ENCODE measurements around the gene OIT3.
"Not testable (repeated sequence)": the region's sequence is repeated elsewhere in the genome, so short reads cannot be mapped to it uniquely, and the experiment has no call there.

The OIT3 gene

DNA sequence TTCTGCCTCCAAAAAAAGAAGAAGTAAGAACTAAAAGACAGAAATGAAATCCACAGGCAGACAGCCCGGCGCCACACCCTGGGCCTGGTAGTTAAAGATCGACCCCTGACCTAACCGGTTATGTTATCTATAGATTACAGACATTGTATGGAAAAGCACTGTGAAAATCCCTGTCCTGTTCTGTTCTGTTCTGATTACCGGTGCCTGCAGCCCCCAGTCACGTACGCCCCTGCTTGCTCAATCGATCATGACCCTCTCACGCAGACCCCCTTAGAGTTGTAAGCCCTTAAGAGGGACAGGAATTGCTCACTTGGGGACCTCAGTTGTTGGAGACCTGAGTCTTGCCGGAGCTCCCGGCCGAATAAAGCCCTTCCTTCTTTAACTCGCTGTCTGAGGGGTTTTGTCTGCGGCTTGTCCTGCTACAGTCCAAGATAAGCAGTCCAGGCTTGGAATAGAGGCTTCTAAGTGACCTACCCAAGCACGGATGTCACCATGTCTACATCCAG, 10.5 kb downstream of the OIT3 start:
- not testable (repeated sequence) for DNase-seq (ENCODE audit: low read depth)

DNA sequence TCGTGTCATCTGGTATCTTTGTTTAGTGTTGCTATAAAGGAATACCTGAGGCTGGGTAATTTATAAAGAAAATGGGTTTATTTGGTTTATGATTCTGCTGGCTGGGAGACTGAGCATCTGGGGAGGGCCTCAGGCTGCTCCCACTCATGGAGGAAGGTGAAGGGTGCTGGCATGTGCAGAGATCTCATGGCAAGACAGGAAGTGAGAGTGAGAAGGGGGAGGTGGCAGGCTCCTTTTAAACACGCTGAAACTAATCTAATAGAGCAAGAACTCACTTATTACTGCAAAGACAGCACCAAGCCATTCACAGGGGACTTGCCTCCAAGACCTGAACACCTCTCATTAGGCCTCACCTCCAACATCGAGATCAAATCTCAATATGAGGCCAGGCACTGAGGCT, 11.3 kb downstream of the OIT3 start:
- DNase-seq (ENCODE audit: low read depth), result no peak

DNA sequence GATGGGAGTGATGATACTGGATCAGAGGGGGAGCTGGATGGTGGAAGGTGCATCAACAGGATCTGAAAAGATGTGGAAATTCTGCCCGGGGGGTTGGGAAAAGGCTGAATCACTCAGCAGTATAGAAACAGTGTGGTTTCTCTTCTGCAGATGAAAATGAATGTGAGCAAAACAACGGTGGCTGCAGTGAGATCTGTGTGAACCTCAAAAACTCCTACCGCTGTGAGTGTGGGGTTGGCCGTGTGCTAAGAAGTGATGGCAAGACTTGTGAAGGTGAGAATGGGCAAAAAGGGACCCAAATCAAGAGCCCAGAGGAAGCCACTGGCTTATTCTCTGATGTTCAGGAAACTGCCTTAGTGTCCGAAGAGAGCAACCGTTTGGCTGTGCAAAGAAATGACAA, 12.9 kb downstream of the OIT3 start:
- DNase-seq (ENCODE audit: low read depth), result no peak

DNA sequence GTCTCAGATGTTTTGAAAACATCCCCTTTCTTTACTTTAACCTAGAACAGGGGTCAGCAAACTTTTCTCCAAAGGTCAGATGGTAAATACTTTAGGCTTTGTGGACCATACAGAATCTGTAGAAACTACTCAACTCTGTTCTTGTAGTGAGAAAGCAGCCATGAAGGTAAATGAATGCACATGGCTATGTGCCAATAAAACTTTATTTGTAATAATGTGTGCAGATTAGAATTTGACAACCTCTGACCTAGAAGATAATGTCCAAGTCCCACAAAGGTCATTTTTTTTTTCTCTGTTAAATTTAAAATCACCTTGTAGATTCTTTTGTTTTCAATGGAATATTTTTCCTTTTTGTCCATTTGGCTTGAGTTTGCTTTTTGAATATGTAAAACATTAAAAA, 17.2 kb downstream of the OIT3 start:
- DNase-seq (ENCODE audit: low read depth), result no peak

DNA sequence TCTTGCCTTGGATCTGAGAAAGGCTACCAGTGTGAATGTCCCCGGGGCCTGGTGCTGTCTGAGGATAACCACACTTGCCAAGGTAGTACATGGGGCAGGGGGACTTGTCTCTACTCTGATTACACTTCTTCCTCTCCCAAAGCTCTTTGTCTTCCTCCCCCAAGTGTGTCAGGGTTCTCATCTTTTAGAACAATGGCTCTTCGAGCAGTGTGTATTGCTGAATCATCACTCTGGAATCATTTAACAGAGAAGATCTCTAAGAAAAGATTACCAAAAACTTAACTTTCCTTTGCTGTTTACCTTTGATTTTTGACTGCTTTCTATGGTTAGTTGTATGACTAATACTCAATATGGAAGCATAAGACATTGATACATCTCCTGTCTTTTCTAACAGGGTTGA, 18.2 kb downstream of the OIT3 start:
- no peak for DNase-seq (ENCODE audit: low read depth)

DNA sequence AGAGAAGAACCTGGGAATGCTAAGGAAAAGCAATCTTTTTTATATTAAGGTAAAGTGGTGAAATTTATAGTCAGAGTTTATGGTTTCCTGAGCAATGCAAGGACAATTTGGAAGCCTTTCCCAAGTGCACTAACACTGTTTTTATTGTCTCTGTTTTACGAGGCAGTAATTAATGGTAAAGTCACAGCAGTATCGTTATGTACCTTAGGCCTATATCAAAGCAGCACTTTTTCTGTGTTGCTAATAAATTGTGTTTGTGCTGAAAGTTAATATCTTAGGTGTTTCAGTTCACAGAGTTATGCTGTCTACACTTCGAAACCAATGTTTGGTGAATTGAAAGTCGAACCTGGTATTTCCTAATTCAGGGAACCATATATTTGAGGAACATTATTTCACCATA, 19.2 kb downstream of the OIT3 start:
- no peak for DNase-seq (ENCODE audit: low read depth)

DNA sequence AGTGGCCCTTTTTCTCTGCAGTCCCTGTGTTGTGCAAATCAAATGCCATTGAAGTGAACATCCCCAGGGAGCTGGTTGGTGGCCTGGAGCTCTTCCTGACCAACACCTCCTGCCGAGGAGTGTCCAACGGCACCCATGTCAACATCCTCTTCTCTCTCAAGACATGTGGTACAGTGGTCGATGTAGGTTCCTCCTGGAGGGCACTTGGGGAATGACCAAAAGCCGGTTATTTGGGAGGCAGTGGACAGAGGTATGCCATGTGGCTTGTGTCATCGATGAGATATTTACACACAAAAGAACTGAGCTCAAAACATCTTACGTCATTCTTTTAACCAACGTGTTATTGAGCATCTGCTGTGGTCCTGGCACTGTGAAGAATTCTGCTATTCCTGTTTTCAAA, 19.7 kb downstream of the OIT3 start:
- DNase-seq (ENCODE audit: low read depth), result no peak

DNA sequence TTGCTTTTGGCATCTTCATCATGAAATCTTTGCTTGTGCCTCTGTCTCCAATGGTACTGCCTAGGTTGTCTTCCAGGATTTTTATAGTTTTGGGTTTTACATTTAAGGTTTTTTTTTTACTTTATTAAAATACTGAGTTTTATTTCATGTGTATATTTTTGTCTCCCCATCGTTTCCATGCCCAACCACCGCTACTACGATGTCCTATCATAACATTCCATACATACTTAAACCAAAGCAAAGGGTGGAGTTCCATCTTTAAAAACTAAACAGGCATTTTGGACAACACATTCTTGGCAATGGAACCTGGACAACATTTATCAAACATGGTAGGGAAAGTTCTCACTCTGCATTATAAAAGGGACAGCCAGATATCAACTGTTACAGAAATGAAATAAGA, 23.7 kb downstream of the OIT3 start:
- DNase-seq (ENCODE audit: low read depth), result not testable (repeated sequence)

DNA sequence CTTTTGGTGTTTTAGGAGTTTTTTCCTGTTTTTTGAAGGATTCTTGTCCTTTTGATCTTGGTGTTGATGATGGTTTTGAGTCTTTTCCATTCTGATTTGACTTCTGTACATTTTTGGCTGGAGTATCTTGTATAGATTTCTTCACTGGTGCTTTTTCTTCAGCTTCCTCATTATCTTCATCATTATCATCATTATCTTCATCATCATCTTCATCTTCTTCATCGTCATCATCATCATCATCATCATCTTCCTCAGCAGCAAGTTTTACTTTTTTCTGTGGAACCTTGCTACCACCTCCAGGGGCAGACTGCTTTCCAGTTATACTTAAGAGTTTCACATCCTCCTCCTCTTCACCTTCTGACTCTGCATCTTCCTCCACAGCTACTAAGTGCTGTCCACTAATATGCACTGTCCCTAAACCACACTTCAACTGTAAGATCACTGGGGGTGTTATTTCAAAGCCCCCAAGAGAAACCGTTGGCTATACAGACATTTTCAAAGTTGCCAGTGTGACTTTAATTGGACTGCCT, 24.3 kb downstream of the OIT3 start:
- DNase-seq (ENCODE audit: low read depth), result not testable (repeated sequence)

DNA sequence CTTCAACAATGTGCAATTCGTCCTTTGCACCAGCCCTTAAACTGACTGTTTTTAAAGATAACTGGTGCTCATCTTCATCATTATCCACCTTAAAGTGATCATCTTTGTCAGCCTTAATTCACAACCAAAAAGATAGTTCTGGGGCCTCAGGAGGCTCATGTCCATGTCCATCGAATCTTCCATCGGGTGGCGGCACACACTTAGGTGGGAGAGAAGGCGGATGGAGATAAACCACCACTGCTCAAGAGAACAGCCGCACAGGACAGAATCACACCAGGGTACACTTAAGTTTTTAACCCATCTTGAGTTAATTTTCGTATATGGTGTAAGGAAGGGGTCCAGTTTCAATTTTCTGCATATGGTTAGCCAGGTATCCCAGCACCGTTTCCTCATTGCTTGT, 24.8 kb downstream of the OIT3 start:
- no peak for DNase-seq (ENCODE audit: low read depth)

DNA sequence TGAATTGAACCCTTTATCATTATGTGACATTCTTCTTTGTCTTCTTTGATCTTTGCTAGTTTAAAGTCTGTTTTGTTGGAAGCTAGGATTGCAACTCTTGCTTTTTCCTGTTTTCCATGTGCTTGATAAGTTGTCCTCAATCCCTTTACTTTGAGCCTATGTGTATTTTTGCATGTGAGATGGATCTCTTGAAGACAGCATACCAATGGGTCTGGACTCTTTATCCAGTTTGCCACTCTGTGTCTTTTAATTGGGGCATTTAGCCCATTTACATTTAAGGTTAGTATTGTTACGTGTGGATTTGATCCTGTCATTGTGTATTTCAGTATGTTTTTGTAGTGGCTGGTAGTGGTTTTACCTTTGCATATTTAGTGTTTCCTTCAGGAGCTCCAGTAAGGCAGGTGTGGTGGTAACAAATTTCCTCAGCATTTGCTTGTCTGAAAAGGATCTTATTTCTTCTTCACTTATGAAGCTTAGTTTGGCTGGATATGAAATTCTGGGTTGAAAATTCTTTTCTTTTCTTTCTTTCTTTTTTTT, 27.7 kb downstream of the OIT3 start:
- not testable (repeated sequence) for DNase-seq (ENCODE audit: low read depth)

DNA sequence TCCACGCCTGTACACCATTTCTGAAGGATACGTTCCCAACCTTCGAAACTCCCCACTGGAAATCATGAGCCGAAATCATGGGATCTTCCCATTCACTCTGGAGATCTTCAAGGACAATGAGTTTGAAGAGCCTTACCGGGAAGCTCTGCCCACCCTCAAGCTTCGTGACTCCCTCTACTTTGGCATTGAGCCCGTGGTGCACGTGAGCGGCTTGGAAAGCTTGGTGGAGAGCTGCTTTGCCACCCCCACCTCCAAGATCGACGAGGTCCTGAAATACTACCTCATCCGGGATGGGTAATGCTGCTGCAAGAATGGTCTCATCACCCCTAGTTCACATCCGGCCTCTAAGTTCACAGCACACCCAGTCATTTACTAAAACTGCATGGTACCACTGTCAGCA, 30.8 kb downstream of the OIT3 start:
- DNase-seq (ENCODE audit: low read depth), result no peak

DNA sequence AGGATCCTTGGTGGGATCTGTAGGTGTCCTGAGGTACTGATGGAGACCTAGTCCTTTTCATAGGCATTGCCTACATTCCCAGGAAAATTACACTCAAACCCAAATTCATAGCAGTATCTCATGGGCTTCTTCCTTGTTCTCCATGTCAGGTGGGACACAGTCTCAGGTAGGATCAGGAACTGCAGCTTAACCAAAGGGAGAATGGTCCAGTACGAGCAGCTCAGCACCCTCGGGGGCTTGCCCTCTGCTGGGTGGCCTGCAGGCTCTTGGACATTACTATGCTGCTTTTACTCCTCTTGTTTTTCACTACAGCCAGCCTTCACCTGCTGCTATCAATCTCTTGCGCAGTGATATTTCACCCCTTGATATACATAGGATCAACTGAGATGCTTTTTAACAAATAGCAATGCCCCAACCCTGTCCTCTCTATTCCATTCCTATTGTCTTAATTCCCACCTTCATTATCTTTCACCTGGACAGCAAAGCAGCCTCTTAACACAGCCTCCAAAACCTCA, 32.5 kb downstream of the OIT3 start:
- no peak for DNase-seq (ENCODE audit: low read depth)

DNA sequence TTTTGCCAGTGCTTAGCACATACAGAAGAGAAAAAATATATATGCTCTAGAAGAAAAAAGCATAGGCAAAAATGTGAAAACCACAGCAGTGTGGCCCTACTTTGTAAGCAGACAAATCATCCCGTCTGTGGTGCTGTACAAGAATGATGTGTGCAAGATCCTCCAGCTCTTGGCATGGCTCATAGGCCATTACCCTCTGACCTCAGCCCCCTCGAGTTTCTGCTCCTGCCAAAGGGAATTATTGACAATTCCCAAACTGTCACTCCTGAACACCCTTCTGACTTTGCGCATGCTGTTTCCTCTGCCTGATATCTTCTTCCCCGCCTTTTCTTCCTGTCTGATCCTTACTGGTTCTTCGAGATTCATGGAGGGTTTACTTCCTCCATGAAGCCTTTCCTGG, 33.9 kb downstream of the OIT3 start:
- no peak for DNase-seq (ENCODE audit: low read depth)

DNA sequence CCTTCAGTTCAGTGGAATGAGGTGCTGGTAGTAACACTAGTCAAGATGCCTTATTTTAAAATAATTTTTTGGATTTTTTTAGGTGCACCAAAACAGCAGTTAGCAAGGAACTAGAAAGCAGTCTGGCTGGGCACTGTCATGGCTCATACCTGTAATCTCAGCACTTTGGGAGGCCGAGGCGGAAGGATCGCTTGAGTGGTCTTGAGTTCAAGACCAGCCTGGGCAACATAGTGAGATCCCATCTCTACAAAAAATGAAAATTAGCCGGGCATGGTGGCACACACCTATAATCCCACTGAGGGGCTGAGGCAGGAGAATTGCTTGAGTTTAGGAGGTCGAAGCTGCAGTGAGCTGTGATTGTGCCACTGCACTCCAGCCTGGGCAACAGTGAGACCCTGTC, 35.3 kb downstream of the OIT3 start:
- no peak for DNase-seq (ENCODE audit: low read depth)

DNA sequence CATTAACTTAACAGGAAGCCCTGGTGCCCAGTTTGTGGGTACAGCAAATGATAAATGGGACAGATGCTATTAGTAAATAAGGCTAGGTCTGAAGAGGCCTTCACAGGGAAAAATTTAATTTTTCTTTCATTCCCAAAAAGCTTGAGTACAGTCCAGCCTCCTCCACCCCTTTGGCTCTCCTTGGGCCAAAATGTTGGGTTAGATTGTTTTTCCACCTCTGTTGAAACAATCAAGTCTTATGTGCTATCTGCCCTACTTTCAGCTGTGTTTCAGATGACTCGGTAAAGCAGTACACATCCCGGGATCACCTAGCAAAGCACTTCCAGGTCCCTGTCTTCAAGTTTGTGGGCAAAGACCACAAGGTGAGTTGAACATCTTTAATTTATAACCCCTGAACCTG, 36.7 kb downstream of the OIT3 start:
- DNase-seq (ENCODE audit: low read depth), result no peak

DNA sequence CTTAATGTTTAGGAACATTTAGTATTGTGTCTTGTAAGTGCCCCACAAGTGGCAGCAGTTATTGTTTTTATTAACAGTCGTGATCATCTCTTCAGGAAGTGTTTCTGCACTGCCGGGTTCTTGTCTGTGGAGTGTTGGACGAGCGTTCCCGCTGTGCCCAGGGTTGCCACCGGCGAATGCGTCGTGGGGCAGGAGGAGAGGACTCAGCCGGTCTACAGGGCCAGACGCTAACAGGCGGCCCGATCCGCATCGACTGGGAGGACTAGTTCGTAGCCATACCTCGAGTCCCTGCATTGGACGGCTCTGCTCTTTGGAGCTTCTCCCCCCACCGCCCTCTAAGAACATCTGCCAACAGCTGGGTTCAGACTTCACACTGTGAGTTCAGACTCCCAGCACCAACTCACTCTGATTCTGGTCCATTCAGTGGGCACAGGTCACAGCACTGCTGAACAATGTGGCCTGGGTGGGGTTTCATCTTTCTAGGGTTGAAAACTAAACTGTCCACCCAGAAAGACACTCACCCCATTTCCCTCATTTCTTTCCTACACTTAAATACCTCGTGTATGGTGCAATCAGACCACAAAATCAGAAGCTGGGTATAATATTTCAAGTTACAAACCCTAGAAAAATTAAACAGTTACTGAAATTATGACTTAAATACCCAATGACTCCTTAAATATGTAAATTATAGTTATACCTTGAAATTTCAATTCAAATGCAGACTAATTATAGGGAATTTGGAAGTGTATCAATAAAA, 38.9 kb downstream of the OIT3 start:
- no peak for DNase-seq (ENCODE audit: low read depth)

DNA sequence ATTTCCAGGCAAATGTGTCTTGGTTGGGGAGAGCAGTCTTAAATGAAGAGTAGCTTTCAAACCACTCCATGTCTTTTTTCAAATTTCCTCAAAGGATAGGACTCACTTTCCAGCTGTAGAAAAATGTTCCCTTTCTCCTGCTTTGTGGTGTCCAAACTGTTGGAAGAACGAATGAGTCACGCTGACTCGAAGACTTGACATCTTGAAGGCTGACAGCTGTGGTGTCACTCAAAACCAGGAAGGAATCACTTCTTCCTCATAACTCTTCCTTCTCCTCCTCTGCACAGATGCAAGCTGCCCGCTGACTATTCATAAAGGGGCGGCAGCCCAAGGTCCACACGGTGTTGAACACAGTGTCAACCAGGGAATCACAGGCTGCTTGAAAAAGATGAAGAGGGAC, 41.8 kb downstream of the OIT3 start:
- no peak for DNase-seq (ENCODE audit: low read depth)

DNA sequence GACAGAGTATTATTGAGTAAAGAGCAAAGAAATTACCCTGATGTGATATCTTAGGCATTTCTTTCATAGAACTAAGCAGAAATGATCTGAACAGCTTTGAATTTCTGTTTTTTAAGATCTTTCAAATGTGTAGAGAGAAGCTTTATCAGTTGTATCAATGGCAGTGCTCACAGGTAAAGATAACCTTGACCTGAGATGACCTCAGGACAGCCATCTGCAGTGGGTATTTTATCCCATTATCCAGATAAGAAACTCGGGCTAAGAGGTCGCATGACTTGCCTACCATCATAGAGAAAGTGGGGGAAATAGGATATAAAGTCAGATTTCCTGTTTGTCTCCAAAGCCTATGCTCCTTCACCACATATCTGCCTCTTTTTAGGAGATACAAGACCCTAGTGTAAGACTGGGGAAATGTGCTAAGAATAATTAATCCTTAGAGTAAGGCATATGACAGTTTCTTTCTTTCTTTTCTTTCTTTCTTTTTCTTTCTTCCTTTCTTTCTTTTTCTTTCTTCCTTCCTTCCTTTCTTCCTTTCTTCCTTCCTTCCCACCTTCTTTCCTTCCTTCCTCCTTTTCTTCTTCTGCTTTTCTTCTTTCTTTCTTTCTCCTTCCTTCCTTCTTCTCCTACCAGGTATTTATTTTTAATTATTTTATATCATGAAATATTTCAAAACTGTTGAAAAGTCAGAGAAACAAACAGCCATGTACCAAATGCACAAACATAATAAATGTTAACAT, 50.1 kb downstream of the OIT3 start:
- no peak for DNase-seq (ENCODE audit: low read depth)

DNA sequence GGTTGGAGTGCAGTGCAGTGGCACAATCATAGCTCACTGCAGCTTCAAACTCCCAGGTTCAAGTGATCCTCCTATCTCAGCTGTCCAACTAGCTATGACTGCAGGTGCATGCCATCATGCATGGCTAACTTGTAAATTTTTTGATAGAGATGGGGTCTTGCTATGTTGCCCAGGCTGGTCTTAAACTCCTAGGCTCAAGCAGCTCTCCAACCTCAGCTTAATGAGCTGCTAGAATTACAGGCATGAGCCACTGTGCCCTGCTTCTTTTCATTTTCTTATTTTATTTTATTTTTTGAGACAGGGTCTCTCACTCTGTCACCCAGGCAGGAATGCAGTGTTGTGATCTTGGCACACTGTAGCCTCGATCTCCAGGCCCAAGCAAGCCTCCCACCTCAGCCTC, 53.4 kb downstream of the OIT3 start:
- no peak for DNase-seq (ENCODE audit: low read depth)

DNA sequence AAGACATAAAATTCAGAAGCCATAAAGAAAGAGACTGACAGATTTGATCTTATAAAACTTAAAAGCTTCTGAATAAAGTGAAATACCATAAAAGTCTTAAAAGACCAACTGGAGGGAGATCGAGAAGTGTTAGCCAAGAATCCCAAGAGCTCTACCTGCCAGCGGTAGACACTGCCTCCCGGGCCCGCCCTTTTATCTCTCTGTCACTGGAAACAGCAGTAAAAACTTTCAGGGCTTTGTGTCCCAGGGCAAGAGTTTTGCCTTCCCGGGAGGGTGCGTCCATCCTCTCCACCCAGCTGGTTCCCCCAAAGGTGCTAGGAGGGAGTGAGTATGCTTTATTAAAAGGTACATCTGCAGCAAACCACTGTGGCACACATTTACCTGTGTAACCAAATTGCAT, 55.2 kb downstream of the OIT3 start:
- no peak for DNase-seq (ENCODE audit: low read depth)

DNA sequence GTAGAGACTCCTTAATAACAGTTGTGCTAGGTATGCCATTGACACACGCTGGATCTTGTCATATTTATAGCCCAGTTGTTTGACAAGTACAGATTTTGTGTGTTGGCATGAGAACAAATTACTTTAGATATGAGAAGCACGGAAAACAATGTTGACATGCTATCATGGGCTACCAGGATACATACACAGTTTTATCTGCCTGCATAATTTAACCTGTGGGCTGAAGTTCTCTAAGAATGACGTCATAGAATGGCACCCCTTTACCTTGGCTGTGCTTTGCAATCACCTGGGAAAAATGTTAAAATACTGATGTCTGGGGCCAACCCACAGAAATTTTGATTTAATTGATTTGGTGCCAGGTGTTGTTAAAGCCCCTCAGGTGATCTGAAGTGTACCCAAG, 58.2 kb downstream of the OIT3 start:
- no peak for DNase-seq (ENCODE audit: low read depth)

DNA sequence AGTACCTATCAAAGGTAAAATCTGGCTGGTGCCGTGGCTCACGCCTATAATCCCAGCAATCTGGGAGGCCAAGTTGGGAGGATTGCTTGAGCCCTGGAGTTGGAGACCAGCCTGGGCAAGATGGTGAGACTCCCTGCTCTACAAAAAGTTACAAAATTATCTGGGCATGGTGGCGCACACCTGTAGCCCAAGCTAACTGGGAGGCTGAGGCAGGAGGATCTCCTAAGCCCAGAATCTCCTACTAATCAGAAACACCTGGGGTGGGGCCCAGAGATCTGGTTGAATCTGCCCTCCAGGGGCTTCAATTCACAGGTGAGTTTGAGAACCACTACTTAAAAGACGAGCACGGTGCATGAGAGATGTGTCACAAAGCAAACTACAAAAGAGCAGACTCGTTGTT, 58.6 kb downstream of the OIT3 start:
- no peak for DNase-seq (ENCODE audit: low read depth)

All from stimulated activated CD8-positive, alpha-beta memory T cell treated with anti-CD3 and anti-CD28 coated beads, Interleukin-15, amount 100 ng/mL, for 1 hour (primary cell).